ENCODE results near the gene UNC5B.

GRCh38 chr10:71203716-71204115, 8.7 kb upstream of the UNC5B start:
- TF ChIP-seq, protein P1, sequence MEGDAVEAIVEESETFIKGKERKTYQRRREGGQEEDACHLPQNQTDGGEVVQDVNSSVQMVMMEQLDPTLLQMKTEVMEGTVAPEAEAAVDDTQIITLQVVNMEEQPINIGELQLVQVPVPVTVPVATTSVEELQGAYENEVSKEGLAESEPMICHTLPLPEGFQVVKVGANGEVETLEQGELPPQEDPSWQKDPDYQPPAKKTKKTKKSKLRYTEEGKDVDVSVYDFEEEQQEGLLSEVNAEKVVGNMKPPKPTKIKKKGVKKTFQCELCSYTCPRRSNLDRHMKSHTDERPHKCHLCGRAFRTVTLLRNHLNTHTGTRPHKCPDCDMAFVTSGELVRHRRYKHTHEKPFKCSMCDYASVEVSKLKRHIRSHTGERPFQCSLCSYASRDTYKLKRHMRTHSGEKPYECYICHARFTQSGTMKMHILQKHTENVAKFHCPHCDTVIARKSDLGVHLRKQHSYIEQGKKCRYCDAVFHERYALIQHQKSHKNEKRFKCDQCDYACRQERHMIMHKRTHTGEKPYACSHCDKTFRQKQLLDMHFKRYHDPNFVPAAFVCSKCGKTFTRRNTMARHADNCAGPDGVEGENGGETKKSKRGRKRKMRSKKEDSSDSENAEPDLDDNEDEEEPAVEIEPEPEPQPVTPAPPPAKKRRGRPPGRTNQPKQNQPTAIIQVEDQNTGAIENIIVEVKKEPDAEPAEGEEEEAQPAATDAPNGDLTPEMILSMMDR (conservative IDR thresholded peaks at IDR 0.05) = no peak
- no peak for TF ChIP-seq ZFX (IDR thresholded peaks at IDR 0.05)
